Measurements from ENCODE around the gene TMCO4.

Gene TMCO4

GRCh38 chr1:19794583-19794982 is 5.1 kb downstream of the TMCO4 start:
- no peak for TF ChIP-seq POLR2AphosphoS5 (IDR thresholded peaks at IDR 0.05; ENCODE audit: low read depth, low read length)
- TF ChIP-seq, protein P1, sequence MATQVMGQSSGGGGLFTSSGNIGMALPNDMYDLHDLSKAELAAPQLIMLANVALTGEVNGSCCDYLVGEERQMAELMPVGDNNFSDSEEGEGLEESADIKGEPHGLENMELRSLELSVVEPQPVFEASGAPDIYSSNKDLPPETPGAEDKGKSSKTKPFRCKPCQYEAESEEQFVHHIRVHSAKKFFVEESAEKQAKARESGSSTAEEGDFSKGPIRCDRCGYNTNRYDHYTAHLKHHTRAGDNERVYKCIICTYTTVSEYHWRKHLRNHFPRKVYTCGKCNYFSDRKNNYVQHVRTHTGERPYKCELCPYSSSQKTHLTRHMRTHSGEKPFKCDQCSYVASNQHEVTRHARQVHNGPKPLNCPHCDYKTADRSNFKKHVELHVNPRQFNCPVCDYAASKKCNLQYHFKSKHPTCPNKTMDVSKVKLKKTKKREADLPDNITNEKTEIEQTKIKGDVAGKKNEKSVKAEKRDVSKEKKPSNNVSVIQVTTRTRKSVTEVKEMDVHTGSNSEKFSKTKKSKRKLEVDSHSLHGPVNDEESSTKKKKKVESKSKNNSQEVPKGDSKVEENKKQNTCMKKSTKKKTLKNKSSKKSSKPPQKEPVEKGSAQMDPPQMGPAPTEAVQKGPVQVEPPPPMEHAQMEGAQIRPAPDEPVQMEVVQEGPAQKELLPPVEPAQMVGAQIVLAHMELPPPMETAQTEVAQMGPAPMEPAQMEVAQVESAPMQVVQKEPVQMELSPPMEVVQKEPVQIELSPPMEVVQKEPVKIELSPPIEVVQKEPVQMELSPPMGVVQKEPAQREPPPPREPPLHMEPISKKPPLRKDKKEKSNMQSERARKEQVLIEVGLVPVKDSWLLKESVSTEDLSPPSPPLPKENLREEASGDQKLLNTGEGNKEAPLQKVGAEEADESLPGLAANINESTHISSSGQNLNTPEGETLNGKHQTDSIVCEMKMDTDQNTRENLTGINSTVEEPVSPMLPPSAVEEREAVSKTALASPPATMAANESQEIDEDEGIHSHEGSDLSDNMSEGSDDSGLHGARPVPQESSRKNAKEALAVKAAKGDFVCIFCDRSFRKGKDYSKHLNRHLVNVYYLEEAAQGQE (IDR thresholded peaks at IDR 0.05; ENCODE audit: insufficient read depth in 1 of 2, low read depth in 2 of 2, low read length in 2 of 2), result no peak

- TF ChIP-seq, protein P1 (IDR thresholded peaks at IDR 0.05; ENCODE audit: insufficient read depth in 1 of 2, low read depth in 2 of 2, low read length in 2 of 2), result no peak
- no peak for TF ChIP-seq SIN3A (IDR thresholded peaks at IDR 0.05; ENCODE audit: borderline replicate concordance, insufficient read depth, low read length)
Observed at GRCh38 chr1:19793360-19794046, 6.2 kb downstream of the TMCO4 start.

DNA sequence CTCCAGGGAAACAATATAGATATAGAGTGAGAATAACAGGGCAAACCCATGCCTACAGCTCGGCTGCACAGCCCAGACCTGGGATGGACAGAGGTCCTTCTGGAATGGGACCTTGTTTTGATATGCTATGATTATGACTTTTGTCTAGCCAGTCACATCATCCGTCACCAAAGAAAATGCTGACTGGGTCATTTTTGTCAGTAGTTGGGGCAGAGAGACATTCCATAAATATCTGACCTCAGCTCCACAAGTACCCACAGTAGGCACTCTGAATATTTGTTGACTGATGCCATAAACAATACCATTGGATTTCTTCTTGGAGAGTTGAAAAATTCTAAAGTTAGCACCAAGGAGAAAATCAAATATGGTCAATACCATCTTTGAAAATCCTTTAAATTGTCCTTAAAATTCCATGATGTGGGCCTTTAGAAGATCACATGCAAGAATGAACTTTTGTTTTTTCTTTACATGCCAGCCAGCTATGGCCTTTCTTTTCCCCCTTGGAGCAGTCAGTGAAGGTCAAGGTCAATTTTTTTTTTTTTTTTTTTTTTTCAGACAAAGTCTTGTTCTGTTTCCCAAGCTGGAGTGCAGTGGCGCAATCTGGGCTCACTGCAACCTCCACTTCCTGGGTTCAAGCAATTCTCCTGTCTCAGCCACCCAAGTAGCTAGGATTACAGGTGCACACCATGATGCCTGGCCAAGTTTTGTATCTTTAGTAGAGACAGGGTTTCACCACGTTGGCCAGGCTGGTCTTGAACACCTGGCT is 7.3 kb downstream of the TMCO4 start:
- TF ChIP-seq, protein P1 (IDR thresholded peaks at IDR 0.05; ENCODE audit: insufficient read depth in 1 of 2, low read depth in 2 of 2, low read length in 2 of 2), result no peak
- TF ChIP-seq SIN3A (IDR thresholded peaks at IDR 0.05; ENCODE audit: borderline replicate concordance, insufficient read depth, low read length), result no peak
- TF ChIP-seq TAF1 (IDR thresholded peaks at IDR 0.05; ENCODE audit: borderline replicate concordance, insufficient read depth, low read length), result no peak
- no peak for TF ChIP-seq POLR2AphosphoS5 (IDR thresholded peaks at IDR 0.05; ENCODE audit: low read depth, low read length)
- TF ChIP-seq FOXP2 (optimal IDR thresholded peaks at IDR 0.05; ENCODE audit: borderline replicate concordance, extremely low read depth, extremely low read length, insufficient read depth), result no peak

DNA sequence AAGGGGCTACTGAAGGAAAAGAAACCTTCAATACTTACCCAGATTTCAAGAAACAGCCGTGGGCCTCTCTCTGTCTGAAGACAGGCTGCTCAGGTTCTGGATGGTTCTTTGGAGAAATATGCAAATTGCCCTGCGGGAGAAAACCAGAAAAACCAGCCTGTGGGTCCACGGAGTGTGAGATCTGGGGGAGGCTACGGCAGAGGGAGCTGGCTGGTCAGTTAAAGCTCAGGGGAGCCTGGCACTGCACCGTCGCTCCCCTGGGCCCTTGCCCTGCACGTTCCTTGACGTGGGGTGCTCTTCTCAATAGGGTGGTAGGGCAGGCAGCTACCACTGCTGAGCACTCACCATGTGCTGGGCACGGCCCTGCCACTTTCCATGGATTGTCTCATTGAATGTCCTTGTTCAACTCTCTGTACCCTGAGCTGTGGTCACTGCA is 12.7 kb downstream of the TMCO4 start:
- no peak for TF ChIP-seq FOXP2 (optimal IDR thresholded peaks at IDR 0.05; ENCODE audit: borderline replicate concordance, extremely low read depth, extremely low read length, insufficient read depth)
- TF ChIP-seq SIN3A (IDR thresholded peaks at IDR 0.05; ENCODE audit: borderline replicate concordance, insufficient read depth, low read length), result no peak
- TF ChIP-seq, protein P1 (IDR thresholded peaks at IDR 0.05; ENCODE audit: insufficient read depth in 1 of 2, low read depth in 2 of 2, low read length in 2 of 2), result no peak
- no peak for TF ChIP-seq POLR2AphosphoS5 (IDR thresholded peaks at IDR 0.05; ENCODE audit: low read depth, low read length)
- TF ChIP-seq TAF1 (IDR thresholded peaks at IDR 0.05; ENCODE audit: borderline replicate concordance, insufficient read depth, low read length), result no peak

Data from PFSK-1 (cell line).